K562 (cell line): ENCODE measurements around the gene CEP72. TPM values are rescaled to one million over a fixed set of nuclear protein-coding genes. Genes with fewer than 3 reads are reported as not detected.

Experiments
- BDP1 ChIP-seq: IDR thresholded peaks from 3 replicates; pipeline ENCODE4 v1.6.1; 2011; ENCODE audit not compliant: insufficient read length, insufficient read depth
- CHD7 ChIP-seq: fragments of 200-600 bp; sonication (generic); IDR thresholded peaks from one replicate; pipeline ENCODE4 v1.6.1; 2012; ENCODE audit warnings: mild to moderate bottlenecking, low read depth, low read length, inconsistent platforms
- CLOCK ChIP-seq: fragments of 250-450 bp; sonication (Bioruptor Pico); IDR thresholded peaks from 2 replicates; pipeline ENCODE4 v1.4.0; 2020; ENCODE audit warnings: mild to moderate bottlenecking, moderate library complexity, borderline replicate concordance
- KAT2B ChIP-seq: IDR thresholded peaks from one replicate; pipeline ENCODE4 v1.6.1; 2012; ENCODE audit warnings: low read depth, mild to moderate bottlenecking, control low read depth, inconsistent platforms, low read length, moderate library complexity
- KLF1 ChIP-seq: fragments of 450-650 bp; IDR thresholded peaks from 2 replicates; pipeline ENCODE4 v1.6.1; 2016; ENCODE audit warnings: missing genetic modification characterization, missing compliant biosample characterization
- RERE ChIP-seq: sonication (generic); formaldehyde crosslinking; IDR thresholded peaks from 2 replicates; pipeline ENCODE4 v1.8.0; 2023; ENCODE audit warnings: missing genetic modification reagents, mild to moderate bottlenecking, borderline replicate concordance
- TARDBP ChIP-seq: fragments of 450-650 bp; IDR thresholded peaks from 2 replicates; pipeline ENCODE4 v1.6.1; 2016
- ZC3H4 ChIP-seq: sonication (generic); formaldehyde crosslinking; IDR thresholded peaks from 2 replicates; pipeline ENCODE4 v1.9.0; 2021; ENCODE audit warnings: missing genetic modification reagents, borderline replicate concordance
- ZNF197 ChIP-seq: fragments of 200-800 bp; sonication (Bioruptor generic); IDR thresholded peaks from 2 replicates; pipeline ENCODE4 v1.6.1; 2016; ENCODE audit warnings: low read depth, missing genetic modification characterization, missing compliant biosample characterization
- polyA plus RNA-seq, 8 experiments: library from polyadenylated mRNA; depleted of rRNA in 4 of 8; stranded (reverse) in 5 of 8; unstranded in 3 of 8; fragments of >200 nt; fragmentation: Nextera tagmentation in 2 of 8; fragmentation: Illumina TruSeq in 1 of 8; extraction: Ambion mirVana in 2 of 8; extraction: Trizol in 1 of 8; gene quantifications; 2 replicates each; pipeline versions ENCODE4 v1.2.1 to v1.2.3, GENCODE V29; 2011 to 2014; ENCODE audit warnings: inconsistent platforms in 1 of 8, missing spikeins in 1 of 8
- total RNA-seq, 7 experiments: library from RNA; depleted of rRNA in 6 of 7; stranded (reverse); fragments of >200 nt in 6 of 7; fragmentation: Illumina TruSeq in 2 of 7; extraction: Trizol in 2 of 7; gene quantifications; 2 replicates each; pipeline versions ENCODE4 v1.2.1 to v1.2.3, GENCODE V29; 2011 to 2021; ENCODE audit warnings: low replicate concordance in 1 of 7

Gene CEP72
- total and polyA plus RNA-seq, 9 of the 15 experiments (the other 6 are each of a cell fraction or from before 2014, with no cell fraction given), result 0.89 to 38.1 (median 14.2) TPM

- TF ChIP-seq KAT2B (no peak), BDP1 (no peak), CHD7 (no peak), RERE (CRISPR knock-in tag) (no peak), CLOCK (CRISPR knock-in tag) (no peak), ZC3H4 (CRISPR knock-in tag) (no peak), ZNF197 (CRISPR knock-in tag) (no peak), KLF1 (tag) (no peak), TARDBP (no peak)
Measured at GRCh38 chr5:657570-657969, 45.4 kb downstream of the CEP72 start (continued).
